ENCODE results near the gene SARDH. TPM values are rescaled to one million over a fixed set of nuclear protein-coding genes. Genes with fewer than 3 reads are reported as not detected.
A peak's percentile ranks its signal among the peaks of the same experiment; 100 is the strongest.

SARDH gene
- total and polyA plus RNA-seq, 2 of the 13 experiments (the other 11 are each of a cell fraction or from before 2014, with no cell fraction given): 11.6 to 34.9 TPM

- TF ChIP-seq ZNF20 (CRISPR knock-in tag; IDR thresholded peaks at IDR 0.05): no peak
- no peak; the same call in 1 of the 2 replicates for TF ChIP-seq SIX4 (CRISPR knock-in tag; IDR thresholded peaks at IDR 0.05)
- no peak; the same call in 1 of the 2 replicates for TF ChIP-seq ZNF547 (CRISPR knock-in tag; IDR thresholded peaks at IDR 0.05)
- TF ChIP-seq ZNF747 (CRISPR knock-in tag; IDR thresholded peaks at IDR 0.05; ENCODE audit: borderline replicate concordance): no peak
- TF ChIP-seq ZNF512 (CRISPR knock-in tag; IDR thresholded peaks at IDR 0.05): no peak
- no peak for TF ChIP-seq E2F1 (CRISPR knock-in tag; IDR thresholded peaks at IDR 0.05)
- no peak for TF ChIP-seq EED (CRISPR knock-in tag; IDR thresholded peaks at IDR 0.05)
- no peak; the same call in 1 of the 2 replicates for TF ChIP-seq KMT2B (CRISPR knock-in tag; IDR thresholded peaks at IDR 0.05)
- TF ChIP-seq MAX (IDR thresholded peaks at IDR 0.05): peak; percentile 71
- TF ChIP-seq ZNF83 (CRISPR knock-in tag; IDR thresholded peaks at IDR 0.05; ENCODE audit: borderline replicate concordance): 0 out of 2 replicates have a peak, but pooled peaks have one; percentile 68
- TF ChIP-seq ZNF687 (CRISPR knock-in tag; IDR thresholded peaks at IDR 0.05): peak; percentile 87
- TF ChIP-seq RBFOX2 (IDR thresholded peaks at IDR 0.05; ENCODE audit: low read depth, low read length): peak; percentile 78
- no peak for TF ChIP-seq ZNF777 (CRISPR knock-in tag; IDR thresholded peaks at IDR 0.05)
- no peak for TF ChIP-seq SIX1 (CRISPR knock-in tag; IDR thresholded peaks at IDR 0.05; ENCODE audit: borderline replicate concordance)
- peak; percentile 83 for TF ChIP-seq ETV5 (CRISPR knock-in tag; IDR thresholded peaks at IDR 0.05; ENCODE audit: borderline replicate concordance)
- TF ChIP-seq FOXA3 (CRISPR knock-in tag; IDR thresholded peaks at IDR 0.05): peak; percentile 36; the same call in 1 of the 2 replicates
- no peak for TF ChIP-seq ZNF672 (CRISPR knock-in tag; IDR thresholded peaks at IDR 0.05)
- no peak for TF ChIP-seq STAT6 (CRISPR knock-in tag; IDR thresholded peaks at IDR 0.05; ENCODE audit: borderline replicate concordance)
- TF ChIP-seq IRX3 (CRISPR knock-in tag; IDR thresholded peaks at IDR 0.05; ENCODE audit: borderline replicate concordance, low read depth): no peak
- peak; percentile 67 for TF ChIP-seq PHF8 (CRISPR knock-in tag; IDR thresholded peaks at IDR 0.05)
Observed at GRCh38 chr9:133737774-133738639, at the start of gene SARDH (continued).
